GM13976 (cell line): ENCODE data around the gene KRT84.
"Not testable (repeated sequence)": the region's sequence is repeated elsewhere in the genome, so short reads cannot be mapped to it uniquely, and the experiment has no call there.

ENCODE experiments used
- DNase-seq: peaks from one replicate; pipeline ENCODE4 v3.0.0; 2012; ENCODE audit warnings: low spot score
- in situ Hi-C: fragments of 300-500 bp; cut with MboI; formaldehyde crosslinking; loops from one replicate; pipeline ENCODE4 v1.12.0; 2022; ENCODE audit warnings: low sequenced_read_pairs, mixed read lengths, inconsistent platforms; ENCODE audit not compliant: unreplicated experiment
- TF ChIP-seq, protein P1 (sequence below): IDR thresholded peaks from 2 replicates; pipeline ENCODE4 v1.5.1; 2012; ENCODE audit warnings: borderline replicate concordance, mild to moderate bottlenecking; ENCODE audit not compliant: insufficient read depth; ENCODE audit errors: extremely low read depth, missing control alignments, control extremely low read depth

The KRT84 gene

DNA sequence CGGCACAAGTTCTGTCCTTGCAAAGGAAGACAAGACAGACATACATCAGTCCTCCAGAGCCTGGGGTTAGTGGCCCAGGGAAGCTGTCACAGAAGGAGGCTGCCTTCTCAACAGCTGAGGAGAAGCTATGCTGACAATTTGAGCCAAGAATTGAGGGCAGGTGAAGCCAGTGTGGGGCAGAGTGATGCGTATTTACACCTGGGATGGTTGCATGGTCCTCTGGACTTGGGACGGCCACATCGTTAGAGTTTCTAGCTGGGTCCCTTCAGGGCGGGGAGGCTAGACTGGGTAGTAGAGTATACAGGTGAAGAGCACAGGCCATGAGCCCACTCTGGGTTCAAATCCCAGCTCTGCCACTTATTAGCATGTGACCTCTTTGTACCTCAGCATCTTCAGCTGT, 34.7 kb downstream of the KRT84 start:
- in situ Hi-C loops: no loop called here
- DNase-seq: no peak
- TF ChIP-seq, protein P1, sequence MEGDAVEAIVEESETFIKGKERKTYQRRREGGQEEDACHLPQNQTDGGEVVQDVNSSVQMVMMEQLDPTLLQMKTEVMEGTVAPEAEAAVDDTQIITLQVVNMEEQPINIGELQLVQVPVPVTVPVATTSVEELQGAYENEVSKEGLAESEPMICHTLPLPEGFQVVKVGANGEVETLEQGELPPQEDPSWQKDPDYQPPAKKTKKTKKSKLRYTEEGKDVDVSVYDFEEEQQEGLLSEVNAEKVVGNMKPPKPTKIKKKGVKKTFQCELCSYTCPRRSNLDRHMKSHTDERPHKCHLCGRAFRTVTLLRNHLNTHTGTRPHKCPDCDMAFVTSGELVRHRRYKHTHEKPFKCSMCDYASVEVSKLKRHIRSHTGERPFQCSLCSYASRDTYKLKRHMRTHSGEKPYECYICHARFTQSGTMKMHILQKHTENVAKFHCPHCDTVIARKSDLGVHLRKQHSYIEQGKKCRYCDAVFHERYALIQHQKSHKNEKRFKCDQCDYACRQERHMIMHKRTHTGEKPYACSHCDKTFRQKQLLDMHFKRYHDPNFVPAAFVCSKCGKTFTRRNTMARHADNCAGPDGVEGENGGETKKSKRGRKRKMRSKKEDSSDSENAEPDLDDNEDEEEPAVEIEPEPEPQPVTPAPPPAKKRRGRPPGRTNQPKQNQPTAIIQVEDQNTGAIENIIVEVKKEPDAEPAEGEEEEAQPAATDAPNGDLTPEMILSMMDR: no peak

GRCh38 chr12:52350021-52350620, 35.3 kb downstream of the KRT84 start:
- in situ Hi-C loops: no loop called here
- DNase-seq: no peak
- TF ChIP-seq, protein P1: no peak

- in situ Hi-C loops: no loop called here
- DNase-seq: no peak
- TF ChIP-seq, protein P1: no peak
These were observed 36.3 kb downstream of the KRT84 start for GRCh38 chr12:52349196-52349595.

GRCh38 chr12:52347551-52348510, 37.6 kb downstream of the KRT84 start:
- DNase-seq: no peak
- in situ Hi-C loops: no loop called here
- TF ChIP-seq, protein P1: no peak

DNA sequence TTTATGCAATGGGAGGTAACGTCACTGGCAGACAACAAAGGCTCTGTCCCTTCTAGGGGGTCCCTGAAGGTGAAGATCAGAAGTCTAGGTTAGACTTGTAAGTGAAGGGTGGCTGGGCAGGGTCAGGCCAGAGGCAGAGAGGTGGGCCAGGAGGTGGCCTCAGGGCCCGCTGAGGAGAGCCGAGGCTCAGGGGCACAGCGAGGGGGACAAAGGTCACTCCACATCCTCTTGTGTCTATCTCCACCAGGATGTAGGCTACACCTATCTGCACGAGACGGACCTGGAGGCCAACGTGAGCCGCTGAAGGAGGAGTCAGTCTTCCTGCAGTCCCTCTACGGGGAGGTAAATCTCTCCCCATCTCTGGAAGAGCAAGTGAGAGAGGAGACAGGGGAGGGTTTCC, 38.4 kb downstream of the KRT84 start:
- no peak for DNase-seq
- in situ Hi-C loops: no loop called here
- TF ChIP-seq, protein P1: no peak

GRCh38 chr12:52346593-52346992, 38.9 kb downstream of the KRT84 start:
- TF ChIP-seq, protein P1: no peak
- DNase-seq: no peak
- in situ Hi-C loops: no loop called here

DNA sequence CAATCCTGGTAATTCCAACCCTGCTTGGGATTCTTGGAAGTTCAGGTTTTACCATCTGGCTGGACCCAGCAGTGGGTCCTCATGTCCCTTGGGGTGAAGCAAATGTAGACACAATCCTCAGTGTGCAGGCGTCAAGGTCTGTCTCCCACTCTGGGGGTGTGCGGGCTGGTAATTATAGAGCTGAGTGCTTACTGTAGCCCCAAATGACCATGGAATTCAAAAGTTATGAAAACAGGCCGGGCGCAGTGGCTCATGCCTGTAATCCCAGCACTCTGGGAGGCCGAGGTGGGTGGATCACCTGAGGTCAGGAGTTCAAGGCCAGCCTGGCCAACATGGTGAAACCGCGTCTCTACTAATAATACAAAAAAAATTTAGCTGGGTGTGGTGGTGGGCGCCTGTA, 40.4 kb downstream of the KRT84 start:
- in situ Hi-C loops, DNase-seq: not testable (repeated sequence)
